Upper lobe of left lung (tissue), 6 donors: ENCODE data around the gene SGTA. TPM values are rescaled to one million over a fixed set of nuclear protein-coding genes. Genes with fewer than 3 reads are reported as not detected.

ENCODE experiments used
- ATAC-seq, 2 donors: fragments of 200-7000 bp; cut with Tn5 transposase; one replicate each; pipeline ENCODE4 v1.9.1; 2022; ENCODE audit warnings: mild to moderate bottlenecking in 2 of 2, moderate library complexity in 2 of 2; ENCODE audit not compliant: low FRiP score in 2 of 2
- DNase-seq, 2 donors: peaks; one replicate each; pipeline ENCODE4 v3.0.0-alpha.2; 2019 to 2020
- H3K27ac ChIP-seq, 4 donors: fragments of 200-600 bp; sonication (generic); one replicate each; pipeline ENCODE4 v1.5.1; 2016 to 2019
- H3K27me3 ChIP-seq, 4 donors: fragments of 200-600 bp; sonication (generic); one replicate each; pipeline ENCODE4 v1.5.1; 2017 to 2019
- H3K36me3 ChIP-seq, 4 donors: fragments of 200-600 bp; sonication (generic); one replicate each; pipeline ENCODE4 v1.5.1; 2016 to 2019
- H3K4me1 ChIP-seq, 4 donors: fragments of 200-600 bp; sonication (generic); one replicate each; pipeline ENCODE4 v1.5.1; 2018 to 2019
- H3K4me3 ChIP-seq, 4 donors: fragments of 200-600 bp; sonication (generic); one replicate each; pipeline ENCODE4 v1.5.1; 2017 to 2019; ENCODE audit warnings: mild to moderate bottlenecking in 2 of 4, moderate library complexity in 1 of 4
- H3K9me3 ChIP-seq, 4 donors: fragments of 200-600 bp; sonication (generic); one replicate each; pipeline ENCODE4 v1.5.1; 2018 to 2019
- CTCF ChIP-seq, 6 experiments: fragments of 450-650 bp in 4 of 6; fragments of 200-600 bp in 2 of 6; sonication (generic) in 2 of 6; IDR thresholded peaks; one replicate each; pipeline ENCODE4 v1.5.1; 2016 to 2019; ENCODE audit warnings: antibody characterized with exemption in 6 of 6
- EP300 ChIP-seq, 4 donors: sonication (generic); formaldehyde crosslinking; IDR thresholded peaks; one replicate each; pipeline ENCODE4 v1.5.1; 2017; ENCODE audit warnings: antibody characterized with exemption in 4 of 4, control low read depth in 2 of 4
- POLR2A ChIP-seq, 4 donors: fragments of 450-650 bp; IDR thresholded peaks; one replicate each; pipeline ENCODE4 v1.5.1; 2016 to 2017; ENCODE audit warnings: antibody characterized with exemption in 4 of 4, mild to moderate bottlenecking in 2 of 4
- POLR2AphosphoS5 ChIP-seq, 2 donors: sonication (generic); formaldehyde crosslinking; IDR thresholded peaks; one replicate each; pipeline ENCODE4 v1.5.1; 2017; ENCODE audit warnings: antibody characterized with exemption in 2 of 2
- WGBS, 2 donors: methylation state at CpG; one replicate each; pipeline ENCODE4 v1.1.5; 2017 to 2018; 5-methylcytosine and 5-hydroxymethylcytosine counted together
- total RNA-seq, 6 donors: library from RNA; depleted of rRNA in 4 of 6; stranded (reverse); fragments of >200 nt in 4 of 6; gene quantifications; one replicate each; pipeline versions ENCODE4 v1.1.0 to v1.2.1, GENCODE V29; 2016 to 2021
- donor health status: DM: no; HTN: no; CAD: no; lungs with moderate emphysema.
- donor health status: DM: no; HTN: yes; CAD: no; lungs with severe emphysema.

The SGTA gene
- total RNA-seq, 6 donors from 2014 or later, result 34.3 to 56.4 (median 46.1) TPM

- H3K27ac ChIP-seq, result no peak overlapping the region
- DNase-seq (no peak), ATAC-seq (no peak)
- H3K27me3 ChIP-seq, result no peaks in the 10 kb centered on the region
- no peak overlapping the region for H3K4me3 ChIP-seq
- TF ChIP-seq POLR2A (IDR thresholded peaks at IDR 0.05), result no peak
- TF ChIP-seq POLR2AphosphoS5 (IDR thresholded peaks at IDR 0.05), result no peak
- TF ChIP-seq CTCF (IDR thresholded peaks at IDR 0.05), result no peak
- TF ChIP-seq EP300 (IDR thresholded peaks at IDR 0.05), result no peak
- H3K9me3 ChIP-seq, result no peaks in the 10 kb centered on the region
- WGBS, 2 donors, result 90 to 93% methylated on average over 15 of the region's 15 CpGs
- H3K36me3 ChIP-seq, result peaks cover 8 to 50% (median 36%) of the 10 kb centered on the region in 4 donors
- H3K4me1 ChIP-seq, result peaks cover 11 to 30% (median 13%) of the 10 kb centered on the region in 4 donors
Measured at GRCh38 chr19:2736550-2737190, 46.4 kb downstream of the SGTA start.

GRCh38 chr19:2735374-2735773 is 47.7 kb downstream of the SGTA start:
- H3K36me3 ChIP-seq, result peaks cover 8 to 51% (median 36%) of the 10 kb centered on the region in 4 donors
- H3K27me3 ChIP-seq, result no peaks in the 10 kb centered on the region
- H3K9me3 ChIP-seq, result no peaks in the 10 kb centered on the region
- WGBS, 2 donors, result 89 to 97% methylated on average over 4 to 12 of the region's 12 CpGs
- peaks cover 11 to 30% (median 13%) of the 10 kb centered on the region in 4 donors for H3K4me1 ChIP-seq
- DNase-seq, result no peak
- H3K4me3 ChIP-seq, result no peak overlapping the region
- TF ChIP-seq POLR2A (IDR thresholded peaks at IDR 0.05), result no peak
- no peak for TF ChIP-seq CTCF (IDR thresholded peaks at IDR 0.05)
- TF ChIP-seq EP300 (IDR thresholded peaks at IDR 0.05), result no peak
- TF ChIP-seq POLR2AphosphoS5 (IDR thresholded peaks at IDR 0.05), result no peak
- H3K27ac ChIP-seq, result no peak overlapping the region
- ATAC-seq, result no peak

- peaks cover 8 to 51% (median 36%) of the 10 kb centered on the region in 4 donors for H3K36me3 ChIP-seq
- DNase-seq (no peak), ATAC-seq (no peak)
- H3K27ac ChIP-seq, result no peak overlapping the region
- H3K9me3 ChIP-seq, result no peaks in the 10 kb centered on the region
- H3K4me3 ChIP-seq, result no peak overlapping the region
- H3K27me3 ChIP-seq, result no peaks in the 10 kb centered on the region
- peaks cover 11 to 30% (median 13%) of the 10 kb centered on the region in 4 donors for H3K4me1 ChIP-seq
- no peak for TF ChIP-seq CTCF (IDR thresholded peaks at IDR 0.05)
- no peak for TF ChIP-seq POLR2A (IDR thresholded peaks at IDR 0.05)
- TF ChIP-seq EP300 (IDR thresholded peaks at IDR 0.05), result no peak
- TF ChIP-seq POLR2AphosphoS5 (IDR thresholded peaks at IDR 0.05), result no peak
- 88 to 90% methylated on average over 22 of the region's 26 CpGs for WGBS, 2 donors
Measured at GRCh38 chr19:2734589-2735288, 48.3 kb downstream of the SGTA start.

GRCh38 chr19:2733930-2734588 is 49.0 kb downstream of the SGTA start:
- Histone ChIP-seq H3K36me3 (peaks cover 8 to 51% (median 36%) of the 10 kb centered on the region in 4 donors), H3K4me3 (no peak overlapping the region), H3K4me1 (peaks cover 7 to 23% (median 8%) of the 10 kb centered on the region in 4 donors), H3K27me3 (no peaks in the 10 kb centered on the region), H3K9me3 (no peaks in the 10 kb centered on the region), H3K27ac (no peak overlapping the region)
- no peak for DNase-seq
- TF ChIP-seq POLR2AphosphoS5 (IDR thresholded peaks at IDR 0.05) (no peak), EP300 (IDR thresholded peaks at IDR 0.05) (no peak), POLR2A (IDR thresholded peaks at IDR 0.05) (no peak), CTCF (IDR thresholded peaks at IDR 0.05) (no peak)
- 87 to 93% methylated on average over 29 to 35 of the region's 35 CpGs for WGBS, 2 donors
- ATAC-seq, result no peak
